NCI-H146 treated with DMSO at 0.1 percent for 48 hours (cell line): ENCODE measurements around the gene NCAPD2.

Source experiments
- DNase-seq: peaks from one replicate; lab custom pipeline; 2025; ENCODE audit not compliant: unreplicated experiment; lab: John Stamatoyannopoulos, UW

The NCAPD2 gene, protein sequence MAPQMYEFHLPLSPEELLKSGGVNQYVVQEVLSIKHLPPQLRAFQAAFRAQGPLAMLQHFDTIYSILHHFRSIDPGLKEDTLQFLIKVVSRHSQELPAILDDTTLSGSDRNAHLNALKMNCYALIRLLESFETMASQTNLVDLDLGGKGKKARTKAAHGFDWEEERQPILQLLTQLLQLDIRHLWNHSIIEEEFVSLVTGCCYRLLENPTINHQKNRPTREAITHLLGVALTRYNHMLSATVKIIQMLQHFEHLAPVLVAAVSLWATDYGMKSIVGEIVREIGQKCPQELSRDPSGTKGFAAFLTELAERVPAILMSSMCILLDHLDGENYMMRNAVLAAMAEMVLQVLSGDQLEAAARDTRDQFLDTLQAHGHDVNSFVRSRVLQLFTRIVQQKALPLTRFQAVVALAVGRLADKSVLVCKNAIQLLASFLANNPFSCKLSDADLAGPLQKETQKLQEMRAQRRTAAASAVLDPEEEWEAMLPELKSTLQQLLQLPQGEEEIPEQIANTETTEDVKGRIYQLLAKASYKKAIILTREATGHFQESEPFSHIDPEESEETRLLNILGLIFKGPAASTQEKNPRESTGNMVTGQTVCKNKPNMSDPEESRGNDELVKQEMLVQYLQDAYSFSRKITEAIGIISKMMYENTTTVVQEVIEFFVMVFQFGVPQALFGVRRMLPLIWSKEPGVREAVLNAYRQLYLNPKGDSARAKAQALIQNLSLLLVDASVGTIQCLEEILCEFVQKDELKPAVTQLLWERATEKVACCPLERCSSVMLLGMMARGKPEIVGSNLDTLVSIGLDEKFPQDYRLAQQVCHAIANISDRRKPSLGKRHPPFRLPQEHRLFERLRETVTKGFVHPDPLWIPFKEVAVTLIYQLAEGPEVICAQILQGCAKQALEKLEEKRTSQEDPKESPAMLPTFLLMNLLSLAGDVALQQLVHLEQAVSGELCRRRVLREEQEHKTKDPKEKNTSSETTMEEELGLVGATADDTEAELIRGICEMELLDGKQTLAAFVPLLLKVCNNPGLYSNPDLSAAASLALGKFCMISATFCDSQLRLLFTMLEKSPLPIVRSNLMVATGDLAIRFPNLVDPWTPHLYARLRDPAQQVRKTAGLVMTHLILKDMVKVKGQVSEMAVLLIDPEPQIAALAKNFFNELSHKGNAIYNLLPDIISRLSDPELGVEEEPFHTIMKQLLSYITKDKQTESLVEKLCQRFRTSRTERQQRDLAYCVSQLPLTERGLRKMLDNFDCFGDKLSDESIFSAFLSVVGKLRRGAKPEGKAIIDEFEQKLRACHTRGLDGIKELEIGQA (N-terminal part only)

DNA sequence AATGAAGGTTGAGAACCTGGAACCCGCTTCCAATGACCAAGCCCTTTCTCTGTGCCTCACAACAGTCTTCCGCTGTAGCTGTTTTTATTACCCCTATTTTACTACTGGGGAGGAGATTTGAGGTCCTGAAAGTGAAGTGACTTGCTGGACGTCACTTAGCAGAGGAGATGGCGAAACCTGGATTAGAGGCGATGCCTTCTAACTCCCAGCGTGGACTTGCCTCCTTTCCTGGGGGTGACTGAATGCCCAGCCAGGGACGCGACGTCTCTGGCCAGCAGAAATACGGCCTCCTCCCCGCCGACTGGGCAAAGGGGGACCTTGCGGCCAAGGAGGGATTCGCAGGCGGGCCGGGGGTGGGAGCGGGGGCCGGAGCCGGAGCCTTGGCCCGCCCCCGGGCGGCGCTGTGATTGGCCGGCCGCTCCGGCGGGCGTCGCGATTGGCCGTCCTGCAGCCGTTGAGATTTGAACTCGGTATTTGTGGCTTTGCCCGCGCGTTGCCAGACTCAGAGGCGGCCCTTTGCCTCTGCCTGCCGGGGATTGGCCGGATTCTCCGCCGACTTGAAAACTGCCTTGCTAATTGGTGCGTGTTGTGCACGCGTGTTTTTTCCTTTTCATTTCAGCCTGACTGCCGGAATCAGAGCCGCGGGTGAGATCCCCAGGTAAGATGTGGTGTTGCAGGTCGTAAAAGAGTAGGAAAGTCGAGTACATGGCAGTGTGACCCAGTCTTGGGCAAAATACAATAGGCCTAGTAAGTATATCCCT lies at the start of gene NCAPD2:
TSS of gene NCAPD2 (plus strand) at position 606 of the 761 bp plus-strand sequence. CDS start 997 bp downstream, outside the sequence.
- peak; percentile 99 for DNase-seq

DNA sequence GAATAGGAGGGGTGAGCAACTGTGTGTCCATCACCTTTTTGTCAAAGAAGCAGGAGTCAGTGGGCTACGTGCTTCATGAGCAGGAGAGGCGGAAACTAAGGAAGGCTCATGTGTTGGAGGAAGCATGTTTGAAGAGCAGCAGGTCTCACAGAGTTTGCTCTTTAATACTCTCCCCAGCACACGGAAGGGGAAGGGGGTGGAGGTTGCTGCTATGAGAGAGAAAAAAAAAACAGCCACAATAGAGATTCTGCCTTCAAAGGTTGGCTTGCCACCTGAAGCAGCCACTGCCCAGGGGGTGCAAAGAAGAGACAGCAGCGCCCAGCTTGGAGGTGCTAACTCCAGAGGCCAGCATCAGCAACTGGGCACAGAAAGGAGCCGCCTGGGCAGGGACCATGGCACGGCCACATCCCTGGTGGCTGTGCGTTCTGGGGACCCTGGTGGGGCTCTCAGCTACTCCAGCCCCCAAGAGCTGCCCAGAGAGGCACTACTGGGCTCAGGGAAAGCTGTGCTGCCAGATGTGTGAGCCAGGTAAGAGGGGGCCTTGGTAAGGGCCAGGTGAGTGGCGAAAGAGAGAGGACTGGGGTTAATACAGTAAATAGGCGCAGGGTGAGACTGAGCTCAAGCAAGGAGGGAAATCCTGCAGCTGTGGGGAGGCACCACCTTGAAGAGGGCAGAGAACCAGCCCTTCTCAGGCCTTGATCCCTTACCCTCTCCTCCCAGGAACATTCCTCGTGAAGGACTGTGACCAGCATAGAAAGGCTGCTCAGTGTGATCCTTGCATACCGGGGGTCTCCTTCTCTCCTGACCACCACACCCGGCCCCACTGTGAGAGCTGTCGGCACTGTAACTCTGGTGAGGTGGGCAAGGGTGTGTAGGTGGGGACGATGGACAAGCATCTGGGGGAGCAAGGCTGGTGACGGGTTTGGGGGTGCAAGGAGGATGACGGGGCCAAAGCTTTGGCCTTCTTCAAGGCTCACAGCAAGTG lies 48.9 kb upstream of the NCAPD2 start, which contains the start of gene CD27:
TSS of gene CD27 (plus strand) at position 252 of the 985 bp plus-strand sequence. CDS start at position 393, 141 bp downstream.
- no peak for DNase-seq

DNA sequence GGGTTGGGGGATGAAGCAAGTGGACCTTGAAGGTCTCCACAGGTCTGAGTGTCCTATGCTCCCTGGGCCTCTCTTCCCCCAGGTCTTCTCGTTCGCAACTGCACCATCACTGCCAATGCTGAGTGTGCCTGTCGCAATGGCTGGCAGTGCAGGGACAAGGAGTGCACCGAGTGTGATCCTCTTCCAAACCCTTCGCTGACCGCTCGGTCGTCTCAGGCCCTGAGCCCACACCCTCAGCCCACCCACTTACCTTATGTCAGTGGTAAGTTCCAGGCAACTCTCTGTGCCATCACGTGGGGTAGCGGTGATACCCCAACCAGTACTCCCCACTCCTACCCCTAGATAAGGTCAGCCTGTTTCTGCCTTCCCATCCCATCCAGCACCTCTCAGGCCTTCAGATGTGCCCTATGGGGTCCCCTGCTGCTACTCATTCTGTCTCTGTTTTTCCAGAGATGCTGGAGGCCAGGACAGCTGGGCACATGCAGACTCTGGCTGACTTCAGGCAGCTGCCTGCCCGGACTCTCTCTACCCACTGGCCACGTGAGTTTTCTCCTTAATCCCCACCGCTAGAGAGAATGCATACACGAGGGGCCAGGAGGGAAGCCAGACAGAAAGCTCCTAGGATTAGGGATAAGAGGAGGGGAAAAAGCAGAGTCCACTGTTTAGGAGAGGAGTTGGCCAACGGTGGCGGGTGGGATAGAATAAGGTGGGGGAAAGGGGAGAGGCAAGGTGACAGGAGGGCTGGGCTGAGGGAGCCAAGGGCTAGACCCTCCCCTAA lies 43.6 kb upstream of the NCAPD2 start:
- no peak for DNase-seq

DNA sequence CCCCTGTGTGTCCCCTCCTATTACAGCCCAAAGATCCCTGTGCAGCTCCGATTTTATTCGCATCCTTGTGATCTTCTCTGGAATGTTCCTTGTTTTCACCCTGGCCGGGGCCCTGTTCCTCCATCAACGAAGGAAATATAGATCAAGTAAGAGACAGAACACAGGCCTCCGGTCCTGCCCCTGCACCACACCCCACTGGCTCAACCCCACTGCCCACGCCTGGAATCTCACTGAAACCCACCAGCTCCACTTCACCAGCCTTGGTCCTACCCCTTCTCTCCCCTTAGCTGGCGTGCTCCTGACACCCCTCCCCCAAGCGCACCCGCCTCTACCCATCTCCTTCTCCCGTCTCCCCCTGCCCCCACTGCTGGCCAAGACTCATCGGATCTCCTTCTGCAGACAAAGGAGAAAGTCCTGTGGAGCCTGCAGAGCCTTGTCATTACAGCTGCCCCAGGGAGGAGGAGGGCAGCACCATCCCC lies 43.0 kb upstream of the NCAPD2 start:
- DNase-seq, result no peak

DNA sequence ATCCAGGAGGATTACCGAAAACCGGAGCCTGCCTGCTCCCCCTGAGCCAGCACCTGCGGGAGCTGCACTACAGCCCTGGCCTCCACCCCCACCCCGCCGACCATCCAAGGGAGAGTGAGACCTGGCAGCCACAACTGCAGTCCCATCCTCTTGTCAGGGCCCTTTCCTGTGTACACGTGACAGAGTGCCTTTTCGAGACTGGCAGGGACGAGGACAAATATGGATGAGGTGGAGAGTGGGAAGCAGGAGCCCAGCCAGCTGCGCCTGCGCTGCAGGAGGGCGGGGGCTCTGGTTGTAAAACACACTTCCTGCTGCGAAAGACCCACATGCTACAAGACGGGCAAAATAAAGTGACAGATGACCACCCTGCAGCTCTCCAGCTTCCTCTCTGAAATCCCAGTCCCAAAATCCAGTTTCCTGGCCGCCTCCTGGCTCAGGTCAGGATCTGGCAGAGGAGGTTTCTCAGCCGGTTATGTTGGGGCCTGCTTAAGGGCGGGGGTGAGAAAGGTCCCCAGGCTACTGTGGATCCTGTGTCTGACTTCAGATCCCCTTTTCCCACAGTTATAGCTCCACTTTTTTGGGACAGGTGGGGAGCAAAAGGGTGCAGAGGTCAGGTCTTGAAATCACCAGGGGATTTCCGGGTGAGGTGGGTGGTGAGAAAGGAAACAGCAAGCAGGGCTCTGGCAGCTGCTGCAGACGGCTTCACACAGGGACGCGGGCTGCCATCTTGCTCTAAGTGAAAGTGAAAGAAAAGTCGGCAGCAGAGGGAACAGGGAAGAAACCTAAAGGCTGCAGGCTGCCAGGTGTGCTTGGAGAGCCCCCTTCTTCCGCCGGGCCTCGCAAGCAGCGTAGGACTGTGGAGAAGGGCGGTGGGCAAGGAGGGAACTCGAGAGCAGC lies 42.3 kb upstream of the NCAPD2 start, which contains the start of gene TAPBPL:
TSS of gene TAPBPL (plus strand) at position 695 of the 897 bp plus-strand sequence. CDS start 207 bp downstream, outside the sequence.
- peak; percentile 99 for DNase-seq

DNA sequence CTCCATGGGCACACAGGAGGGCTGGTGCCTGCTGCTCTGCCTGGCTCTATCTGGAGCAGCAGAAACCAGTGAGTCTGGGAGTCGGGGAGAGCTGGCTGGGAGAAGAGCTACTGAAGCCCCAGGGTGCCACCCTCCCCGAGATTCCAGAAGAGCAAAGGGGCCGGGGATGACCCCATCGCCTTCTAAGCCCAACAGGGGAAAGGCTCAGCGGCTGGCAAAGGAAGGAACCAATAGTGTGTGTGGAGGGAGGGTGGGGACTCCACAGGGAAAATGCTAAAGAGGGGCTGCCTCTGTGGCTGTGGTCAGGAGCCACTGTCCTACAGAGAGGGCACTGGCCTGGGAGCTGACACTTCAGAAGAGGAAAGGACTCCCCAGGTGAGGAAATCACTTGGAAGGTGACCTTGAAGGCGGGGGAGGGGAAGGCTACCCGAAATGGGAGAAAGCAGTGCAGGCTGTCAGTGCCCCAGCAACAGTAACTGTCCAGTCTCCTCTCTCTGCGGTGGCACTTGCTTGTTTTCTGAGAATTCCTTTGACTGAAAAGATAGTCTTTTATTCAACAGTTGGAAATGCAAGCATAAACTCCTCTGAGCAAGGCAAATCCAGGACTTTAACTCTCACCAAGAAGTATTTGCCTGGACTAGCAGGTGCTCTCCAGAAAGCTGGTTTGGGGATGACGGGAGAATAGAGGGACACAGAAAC lies 41.5 kb upstream of the NCAPD2 start:
- DNase-seq, result peak; percentile 52

DNA sequence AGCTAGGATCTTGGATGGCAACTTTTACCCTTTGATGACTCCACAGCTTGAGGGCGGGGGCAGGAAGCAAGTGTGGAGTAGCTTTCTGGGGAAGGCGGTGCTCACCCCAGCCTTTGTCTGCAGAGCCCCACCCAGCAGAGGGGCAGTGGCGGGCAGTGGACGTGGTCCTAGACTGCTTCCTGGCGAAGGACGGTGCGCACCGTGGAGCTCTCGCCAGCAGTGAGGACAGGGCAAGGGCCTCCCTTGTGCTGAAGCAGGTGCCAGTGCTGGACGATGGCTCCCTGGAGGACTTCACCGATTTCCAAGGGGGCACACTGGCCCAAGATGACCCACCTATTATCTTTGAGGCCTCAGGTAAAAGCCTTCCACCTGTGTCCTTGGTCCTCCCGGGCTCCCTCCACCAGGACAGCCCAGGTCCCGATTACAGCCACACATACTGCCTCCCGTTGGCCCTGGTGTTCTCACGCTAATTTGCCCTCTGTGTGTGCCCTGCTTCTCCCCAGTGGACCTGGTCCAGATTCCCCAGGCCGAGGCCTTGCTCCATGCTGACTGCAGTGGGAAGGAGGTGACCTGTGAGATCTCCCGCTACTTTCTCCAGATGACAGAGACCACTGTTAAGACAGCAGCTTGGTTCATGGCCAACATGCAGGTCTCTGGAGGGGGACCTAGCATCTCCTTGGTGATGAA lies 40.8 kb upstream of the NCAPD2 start:
- peak; percentile 27 for DNase-seq

DNA sequence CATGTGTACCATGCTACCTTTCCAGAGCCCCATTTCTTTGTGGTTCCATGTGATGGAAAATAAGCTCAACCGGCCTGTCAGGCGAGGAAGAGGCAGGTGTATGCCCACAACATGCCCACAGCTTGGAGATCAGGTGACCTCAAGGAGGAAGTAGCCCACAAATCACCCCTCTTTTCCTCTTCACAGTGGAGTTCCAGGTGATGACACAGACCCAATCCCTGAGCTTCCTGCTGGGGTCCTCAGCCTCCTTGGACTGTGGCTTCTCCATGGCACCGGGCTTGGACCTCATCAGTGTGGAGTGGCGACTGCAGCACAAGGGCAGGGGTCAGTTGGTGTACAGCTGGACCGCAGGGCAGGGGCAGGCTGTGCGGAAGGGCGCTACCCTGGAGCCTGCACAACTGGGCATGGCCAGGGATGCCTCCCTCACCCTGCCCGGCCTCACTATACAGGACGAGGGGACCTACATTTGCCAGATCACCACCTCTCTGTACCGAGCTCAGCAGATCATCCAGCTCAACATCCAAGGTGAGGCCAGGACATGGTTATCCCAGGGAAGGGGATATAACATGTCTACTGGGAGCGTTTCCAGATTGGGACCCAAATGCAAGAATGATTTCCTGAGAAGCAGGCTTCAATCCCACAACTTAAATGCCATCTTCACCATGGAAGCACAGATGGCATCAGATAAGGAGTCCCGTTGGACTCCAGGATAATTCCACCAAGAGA lies 36.5 kb upstream of the NCAPD2 start:
- no peak for DNase-seq

DNA sequence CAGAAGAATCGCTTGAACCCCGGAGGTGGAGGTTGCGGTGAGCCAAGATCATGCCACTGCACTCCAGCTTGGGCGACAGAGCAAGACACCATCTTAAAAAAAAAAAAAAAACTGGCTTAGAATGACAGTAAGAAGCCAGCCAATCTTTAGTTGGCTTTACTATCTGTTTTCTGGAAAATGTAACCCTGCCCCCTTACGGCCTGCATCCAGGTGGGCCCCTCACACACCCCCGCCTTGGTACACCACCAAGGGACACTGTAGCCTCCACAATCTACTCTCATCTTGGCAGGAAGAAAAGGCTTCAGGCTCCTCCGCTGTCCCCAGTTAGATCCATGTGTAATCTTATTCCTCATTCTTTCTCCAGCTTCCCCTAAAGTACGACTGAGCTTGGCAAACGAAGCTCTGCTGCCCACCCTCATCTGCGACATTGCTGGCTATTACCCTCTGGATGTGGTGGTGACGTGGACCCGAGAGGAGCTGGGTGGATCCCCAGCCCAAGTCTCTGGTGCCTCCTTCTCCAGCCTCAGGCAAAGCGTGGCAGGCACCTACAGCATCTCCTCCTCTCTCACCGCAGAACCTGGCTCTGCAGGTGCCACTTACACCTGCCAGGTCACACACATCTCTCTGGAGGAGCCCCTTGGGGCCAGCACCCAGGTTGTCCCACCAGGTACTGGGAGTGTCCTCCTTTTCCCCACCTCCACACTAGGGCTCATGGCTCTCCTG lies 35.5 kb upstream of the NCAPD2 start:
- no peak for DNase-seq

DNA sequence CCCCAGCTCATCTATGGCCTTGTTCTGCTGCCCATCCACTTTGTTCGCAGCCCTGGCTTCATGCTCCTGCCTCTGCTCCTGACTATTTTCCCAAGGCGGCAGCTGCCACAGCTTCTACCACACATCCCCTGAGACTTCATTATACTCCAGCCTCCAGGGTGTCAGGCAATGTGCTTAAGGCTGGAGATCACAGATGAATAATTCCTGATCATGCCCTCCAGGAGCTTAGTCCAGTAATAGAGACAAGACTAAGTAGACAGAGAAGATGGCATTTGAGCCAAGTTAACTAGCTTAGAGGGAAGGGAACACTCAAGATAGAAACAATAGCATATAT lies 34.9 kb upstream of the NCAPD2 start:
- no peak for DNase-seq

DNA sequence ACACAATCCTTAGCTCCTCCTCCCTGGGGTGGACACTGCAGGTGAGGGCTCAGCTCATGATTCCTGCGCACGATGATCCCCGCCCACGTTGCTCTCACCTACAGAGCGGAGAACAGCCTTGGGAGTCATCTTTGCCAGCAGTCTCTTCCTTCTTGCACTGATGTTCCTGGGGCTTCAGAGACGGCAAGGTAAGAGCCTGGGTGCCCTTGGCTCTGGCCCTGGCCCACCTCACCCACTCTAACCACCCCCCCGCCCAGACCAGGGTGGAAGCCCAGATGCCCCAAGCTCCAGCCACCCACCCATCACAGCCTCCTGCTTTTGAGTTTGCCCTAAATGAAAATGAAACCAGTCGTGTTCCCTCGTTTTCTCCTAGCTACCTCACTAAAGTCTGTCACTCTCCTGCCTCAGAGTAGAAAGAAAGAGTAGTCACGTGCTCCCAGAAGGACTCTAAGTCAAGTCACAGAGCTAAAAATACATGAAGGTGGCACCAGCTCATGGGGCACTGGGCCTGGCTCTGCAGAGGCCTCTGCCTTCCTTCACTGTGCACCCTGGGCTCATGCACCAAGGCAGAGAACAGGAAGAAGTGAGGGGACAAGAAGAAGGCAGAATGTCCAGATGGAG lies 33.0 kb upstream of the NCAPD2 start:
- DNase-seq, result no peak

DNA sequence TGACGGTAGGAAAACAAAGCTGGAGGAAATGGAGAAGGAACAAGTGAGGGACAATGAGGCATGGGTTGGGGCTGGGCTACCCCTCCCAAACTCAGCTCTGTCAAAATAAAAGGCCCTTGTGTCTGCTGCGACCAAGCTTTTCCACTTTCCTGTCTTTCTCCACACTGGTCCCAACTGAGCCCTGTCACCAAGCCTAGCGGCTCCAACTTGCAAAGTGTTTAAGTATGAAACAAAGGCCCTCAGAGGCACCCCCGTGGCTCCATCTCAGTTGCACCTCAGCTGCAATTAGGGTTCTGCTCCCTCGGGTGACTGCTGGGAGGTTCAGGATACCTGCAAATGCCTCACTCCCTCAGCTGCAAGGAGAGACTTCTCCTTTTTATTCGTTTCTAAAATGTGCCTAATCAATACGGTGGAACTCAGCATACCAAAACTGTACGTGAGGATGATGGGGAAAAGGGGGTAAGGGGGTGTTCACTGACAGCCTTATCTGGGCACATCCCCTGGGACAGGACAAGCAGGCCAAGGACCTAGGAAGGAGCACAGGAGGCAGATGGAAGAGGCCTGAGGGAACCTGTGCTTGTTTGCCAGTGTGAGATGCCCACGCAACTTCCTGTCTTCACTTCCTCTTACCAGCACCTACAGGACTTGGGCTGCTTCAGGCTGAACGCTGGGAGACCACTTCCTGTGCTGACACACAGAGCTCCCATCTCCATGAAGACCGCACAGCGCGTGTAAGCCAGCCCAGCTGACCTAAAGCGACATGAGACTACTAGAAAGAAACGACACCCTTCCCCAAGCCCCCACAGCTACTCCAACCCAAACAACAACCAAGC lies 32.3 kb upstream of the NCAPD2 start:
- DNase-seq, result no peak
